UCSD-AML1 (cell line): ENCODE measurements around the gene COL6A2.
"Not testable (repeated sequence)": the region's sequence is repeated elsewhere in the genome, so short reads cannot be mapped to it uniquely, and the experiment has no call there.

Experiments used
- DNase-seq: peaks from one replicate; lab custom pipeline; 2025; ENCODE audit not compliant: unreplicated experiment; lab: John Stamatoyannopoulos, UW

The COL6A2 gene

GRCh38 chr21:46139686-46140085 is 41.8 kb downstream of the COL6A2 start:
- no peak for DNase-seq

GRCh38 chr21:46140352-46141003 is 42.6 kb downstream of the COL6A2 start:
- not testable (repeated sequence) for DNase-seq

- no peak for DNase-seq
These were observed 44.1 kb downstream of the COL6A2 start for GRCh38 chr21:46141767-46142581.

- DNase-seq = no peak
These were observed 44.9 kb downstream of the COL6A2 start for GRCh38 chr21:46142582-46143473.

GRCh38 chr21:46144464-46145070 is 46.7 kb downstream of the COL6A2 start:
- no peak for DNase-seq

GRCh38 chr21:46145159-46145839 is 47.4 kb downstream of the COL6A2 start:
- no peak for DNase-seq

- no peak for DNase-seq
These were observed 48.2 kb downstream of the COL6A2 start for GRCh38 chr21:46145840-46146691.

GRCh38 chr21:46146856-46147255 is 48.9 kb downstream of the COL6A2 start:
- DNase-seq = no peak

GRCh38 chr21:46147429-46147828 is 49.5 kb downstream of the COL6A2 start:
- DNase-seq = peak; percentile 57

GRCh38 chr21:46148106-46148505 is 50.2 kb downstream of the COL6A2 start:
- no peak for DNase-seq

- no peak for DNase-seq
These were observed 51.4 kb downstream of the COL6A2 start for GRCh38 chr21:46149205-46149901.

- no peak for DNase-seq
These were observed 52.2 kb downstream of the COL6A2 start for GRCh38 chr21:46150073-46150472.

- no peak for DNase-seq
These were observed 52.7 kb downstream of the COL6A2 start for GRCh38 chr21:46150491-46151121.

- no peak for DNase-seq
These were observed 53.5 kb downstream of the COL6A2 start for GRCh38 chr21:46151261-46151988.

- no peak for DNase-seq
These were observed 54.3 kb downstream of the COL6A2 start for GRCh38 chr21:46151989-46152926.

- no peak for DNase-seq
These were observed 55.0 kb downstream of the COL6A2 start for GRCh38 chr21:46152927-46153246.
